Ovary (tissue), 1 donor: ENCODE results near the gene LRRC59.

ENCODE experiments used
- EP300 ChIP-seq: sonication (generic); formaldehyde crosslinking; IDR thresholded peaks from one replicate; pipeline ENCODE4 v1.6.1; 2017; ENCODE audit warnings: antibody characterized with exemption
- POLR2A ChIP-seq: fragments of 450-650 bp; IDR thresholded peaks from one replicate; pipeline ENCODE4 v1.6.1; 2017; ENCODE audit warnings: antibody characterized with exemption, mild to moderate bottlenecking, moderate library complexity

- TF ChIP-seq POLR2A (no peak), EP300 (no peak)
Observed at GRCh38 chr17:50420419-50421112, 23.2 kb upstream of the LRRC59 start.
